Esophagus squamous epithelium (tissue), 4 donors: ENCODE results near the gene DES.

Source experiments
- POLR2A ChIP-seq, 4 donors: fragments of 450-650 bp; IDR thresholded peaks; one replicate each; pipeline ENCODE4 v1.6.1; 2017; ENCODE audit warnings: antibody characterized with exemption in 4 of 4, mild to moderate bottlenecking in 4 of 4, moderate library complexity in 3 of 4
- TF ChIP-seq, protein P1 (sequence below), 6 experiments: fragments of 450-650 bp in 4 of 6; fragments of 200-600 bp in 2 of 6; sonication (generic) in 2 of 6; IDR thresholded peaks; one replicate each; pipeline ENCODE4 v1.5.1; 2016 to 2019; ENCODE audit warnings: antibody characterized with exemption in 6 of 6, mild to moderate bottlenecking in 4 of 6, moderate library complexity in 4 of 6

DNA sequence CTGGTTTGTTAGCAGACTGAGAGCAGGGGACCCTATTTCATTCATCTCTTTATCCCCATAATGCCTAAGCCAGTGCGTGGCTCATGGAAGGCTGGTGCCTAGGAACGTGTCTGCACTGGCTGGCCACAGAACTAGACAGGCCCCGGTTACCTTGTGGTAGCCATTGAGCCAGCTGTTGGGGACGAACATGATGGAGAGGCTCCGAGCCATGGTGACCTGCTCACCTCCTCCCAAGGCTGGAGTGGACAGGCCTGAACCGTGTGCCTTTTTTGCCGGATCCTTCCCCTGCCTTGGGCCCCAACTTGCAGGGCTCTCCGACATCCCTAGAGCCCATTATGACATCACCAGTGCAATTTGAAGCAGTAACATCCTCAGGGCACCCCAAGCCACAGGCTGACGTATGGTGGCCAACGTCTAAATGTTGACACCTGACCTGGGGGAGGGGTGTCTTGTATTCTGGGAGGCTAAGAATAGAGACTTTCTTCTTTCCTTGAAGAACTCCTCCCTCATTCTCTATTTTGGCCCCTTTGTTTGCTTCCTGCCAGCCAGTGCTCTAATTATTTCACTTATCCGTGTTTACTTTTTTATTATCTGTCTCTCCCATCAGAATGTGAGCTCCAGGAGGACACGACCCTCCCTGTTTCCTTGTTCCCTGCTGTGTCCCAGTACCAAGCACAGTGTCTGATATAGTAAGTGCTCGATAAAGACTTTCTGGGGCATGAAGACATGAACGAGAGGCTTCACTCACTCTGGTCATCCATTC, 18.3 kb upstream of the DES start:
- TF ChIP-seq, protein P1, sequence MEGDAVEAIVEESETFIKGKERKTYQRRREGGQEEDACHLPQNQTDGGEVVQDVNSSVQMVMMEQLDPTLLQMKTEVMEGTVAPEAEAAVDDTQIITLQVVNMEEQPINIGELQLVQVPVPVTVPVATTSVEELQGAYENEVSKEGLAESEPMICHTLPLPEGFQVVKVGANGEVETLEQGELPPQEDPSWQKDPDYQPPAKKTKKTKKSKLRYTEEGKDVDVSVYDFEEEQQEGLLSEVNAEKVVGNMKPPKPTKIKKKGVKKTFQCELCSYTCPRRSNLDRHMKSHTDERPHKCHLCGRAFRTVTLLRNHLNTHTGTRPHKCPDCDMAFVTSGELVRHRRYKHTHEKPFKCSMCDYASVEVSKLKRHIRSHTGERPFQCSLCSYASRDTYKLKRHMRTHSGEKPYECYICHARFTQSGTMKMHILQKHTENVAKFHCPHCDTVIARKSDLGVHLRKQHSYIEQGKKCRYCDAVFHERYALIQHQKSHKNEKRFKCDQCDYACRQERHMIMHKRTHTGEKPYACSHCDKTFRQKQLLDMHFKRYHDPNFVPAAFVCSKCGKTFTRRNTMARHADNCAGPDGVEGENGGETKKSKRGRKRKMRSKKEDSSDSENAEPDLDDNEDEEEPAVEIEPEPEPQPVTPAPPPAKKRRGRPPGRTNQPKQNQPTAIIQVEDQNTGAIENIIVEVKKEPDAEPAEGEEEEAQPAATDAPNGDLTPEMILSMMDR (IDR thresholded peaks at IDR 0.05) = no peak
- TF ChIP-seq POLR2A (IDR thresholded peaks at IDR 0.05) = no peak
